GM12878 (cell line): Measurements from ENCODE around the gene TFPI2. TPM values are rescaled to one million over a fixed set of nuclear protein-coding genes. Genes with fewer than 3 reads are reported as not detected.

Experiments used
- ATAC-seq: fragments of 200-7000 bp; cut with Tn5 transposase; 3 replicates; pipeline ENCODE4 v1.9.1; 2020; ENCODE audit warnings: mild to moderate bottlenecking, moderate library complexity
- BruUV-seq: library from RNA; stranded (reverse); fragments of 400-500 nt; replicated peaks from 2 replicates; lab custom pipeline; 2021; lab: Mats Ljungman, UMichigan
- CTCF ChIA-PET: fragments of 300-600 bp; sonication (Branson Sonifier 250); formaldehyde crosslinking; extraction: SDS; loops from one replicate; lab custom pipeline; 2021; ENCODE audit warnings: inconsistent platforms; lab: Yijun Ruan, JAX
- POLR2A ChIA-PET: fragments of 350-600 bp; formaldehyde crosslinking; extraction: SDS; loops from one replicate; lab custom pipeline; 2021; ENCODE audit warnings: inconsistent platforms; lab: Charles Lee
- RAD21 ChIA-PET: fragments of 300-600 bp; sonication (Branson Sonifier 250); formaldehyde crosslinking; loops from one replicate; lab custom pipeline; 2023; ENCODE audit warnings: antibody characterized with exemption; ENCODE audit not compliant: unreplicated experiment; lab: Charles Lee
- SMC1A ChIA-PET: fragments of 300-600 bp; sonication (Branson Sonifier 250); formaldehyde crosslinking; loops from one replicate; lab custom pipeline; 2023; ENCODE audit not compliant: unreplicated experiment, uncharacterized antibody; lab: Charles Lee
- DNase-seq: peaks from one replicate; pipeline ENCODE4 v3.0.0-alpha.2; 2011; ENCODE audit warnings: low read depth, low spot score
- FAIRE-seq: peaks from 3 replicates; lab custom pipeline; 2011; peaks lifted over from hg19 to GRCh38; lab: Jason Lieb, UNC
- H2AFZ ChIP-seq: 2 replicates; pipeline ENCODE4 v1.6.0; 2011; ENCODE audit warnings: low read depth, low read length, control low read depth; ENCODE audit not compliant: control insufficient read depth
- H3K27ac ChIP-seq: 2 replicates; pipeline ENCODE4 v1.5.1; 2011; ENCODE audit warnings: control low read depth; ENCODE audit not compliant: control insufficient read depth, insufficient read depth
- H3K27me3 ChIP-seq, 2 experiments: replicated peaks in 1 of 2; 2 replicates each; pipeline versions ENCODE4 v1.6.0 to v1.6.1; 2011; ENCODE audit warnings: low read length in 1 of 2; ENCODE audit not compliant: control insufficient read depth in 2 of 2, insufficient read depth in 2 of 2
- H3K36me3 ChIP-seq, 2 experiments: 2 replicates each; pipeline ENCODE4 v1.5.1; 2011; ENCODE audit warnings: low read length in 1 of 2; ENCODE audit not compliant: control insufficient read depth in 2 of 2, insufficient read depth in 2 of 2
- H3K4me1 ChIP-seq: 2 replicates; pipeline ENCODE4 v1.6.1; 2011; ENCODE audit warnings: mild to moderate bottlenecking, low read length, moderate library complexity, mixed read lengths; ENCODE audit not compliant: control insufficient read depth, insufficient read depth
- H3K4me2 ChIP-seq: 2 replicates; pipeline ENCODE4 v1.6.0; 2011; ENCODE audit warnings: control low read depth; ENCODE audit not compliant: control insufficient read depth, insufficient read depth
- H3K4me3 ChIP-seq: fragments of 200-600 bp; sonication (generic); 2 replicates; pipeline ENCODE4 v1.5.1; 2016
- H3K79me2 ChIP-seq: 2 replicates; pipeline ENCODE4 v1.6.0; 2011; ENCODE audit warnings: low read length; ENCODE audit not compliant: control insufficient read depth, insufficient read depth
- H3K9ac ChIP-seq: 2 replicates; pipeline ENCODE4 v1.8.0; 2011; ENCODE audit warnings: low read length, control low read depth, mixed read lengths; ENCODE audit not compliant: control insufficient read depth, insufficient read depth
- H3K9me3 ChIP-seq: replicated peaks from 3 replicates; pipeline ENCODE4 v1.5.1; 2011; ENCODE audit warnings: mild to moderate bottlenecking, low read length; ENCODE audit not compliant: control insufficient read depth, insufficient read depth
- H4K20me1 ChIP-seq: 2 replicates; pipeline ENCODE4 v1.6.0; 2011; ENCODE audit not compliant: control insufficient read depth, insufficient read depth
- DPF2 ChIP-seq: fragments of 450-650 bp; IDR thresholded peaks from 2 replicates; pipeline ENCODE4 v1.6.1; 2017; ENCODE audit warnings: mild to moderate bottlenecking
- HDAC6 ChIP-seq: fragments of 200-600 bp; sonication (generic); IDR thresholded peaks from one replicate; pipeline ENCODE4 v1.8.0; 2017; ENCODE audit warnings: antibody characterized with exemption; ENCODE audit not compliant: unreplicated experiment
- IRF4 ChIP-seq: IDR thresholded peaks from 2 replicates; pipeline ENCODE4 v1.6.1; 2011; ENCODE audit warnings: low read depth, low read length
- PML ChIP-seq: IDR thresholded peaks from 2 replicates; pipeline ENCODE4 v1.6.1; 2012; ENCODE audit warnings: low read length, inconsistent platforms
- POLR2A ChIP-seq: IDR thresholded peaks from 2 replicates; pipeline ENCODE4 v1.6.1; 2011; ENCODE audit warnings: low read depth, mild to moderate bottlenecking, low read length
- RELA ChIP-seq: fragments of 450-650 bp; IDR thresholded peaks from 2 replicates; pipeline ENCODE4 v1.8.0; 2014; ENCODE audit warnings: borderline replicate concordance; ENCODE audit not compliant: partially characterized antibody
- SIX5 ChIP-seq: IDR thresholded peaks from 2 replicates; pipeline ENCODE4 v1.6.1; 2011; ENCODE audit warnings: mild to moderate bottlenecking, low read depth, low read length, moderate library complexity; ENCODE audit not compliant: severe bottlenecking
- SMAD5 ChIP-seq: IDR thresholded peaks from 2 replicates; pipeline ENCODE4 v1.6.1; 2016; ENCODE audit warnings: antibody characterized with exemption, low read depth
- in situ Hi-C: fragments of 300-500 bp; cut with MboI; formaldehyde crosslinking; loops from 9 replicates; pipeline ENCODE4 v1.14.3; 2018; ENCODE audit warnings: mixed read lengths
- intact Hi-C: fragments of 100-400 bp; cut with micrococcal nuclease; formaldehyde crosslinking; loops from one replicate; pipeline ENCODE4 v1.14.2; 2022; ENCODE audit not compliant: unreplicated experiment
- polyA plus RNA-seq, 11 experiments: library from polyadenylated mRNA; depleted of rRNA in 4 of 11; unstranded in 6 of 11; stranded (reverse) in 5 of 11; fragments of >200 nt; fragmentation: Nextera tagmentation in 4 of 11; fragmentation: Illumina TruSeq in 1 of 11; extraction: Ambion mirVana in 4 of 11; extraction: Trizol in 1 of 11; gene quantifications; 1 replicate in 1 of 11; 2 replicates in 10 of 11; pipeline versions ENCODE4 v1.2.1 to v1.2.3, GENCODE V29; 2011 to 2016; ENCODE audit warnings: inconsistent platforms in 2 of 11, missing spikeins in 2 of 11, low read depth in 1 of 11
- total RNA-seq, 4 experiments: library from RNA; depleted of rRNA in 3 of 4; stranded (reverse); fragments of >200 nt in 3 of 4; fragmentation: Illumina TruSeq in 1 of 4; extraction: Trizol in 1 of 4; gene quantifications; 2 replicates each; pipeline versions ENCODE4 v1.2.1 to v1.2.3, GENCODE V29; 2013 to 2021
- TF ChIP-seq, protein P1 (sequence below): fragments of 450-650 bp; IDR thresholded peaks from 2 replicates; pipeline ENCODE4 v1.6.1; 2018; ENCODE audit warnings: mild to moderate bottlenecking, low read depth, moderate library complexity; ENCODE audit not compliant: partially characterized antibody
- TF ChIP-seq, protein P2 (sequence below): fragments of 450-650 bp; IDR thresholded peaks from 2 replicates; pipeline ENCODE4 v1.6.1; 2017; ENCODE audit warnings: mild to moderate bottlenecking, moderate library complexity
- TF ChIP-seq, protein P3 (sequence below): IDR thresholded peaks from 2 replicates; pipeline ENCODE4 v1.6.1; 2012; ENCODE audit warnings: low read depth, low read length, improper control_type of control experiment
- TF ChIP-seq, protein P4 (sequence below): fragments of 450-650 bp; conservative IDR thresholded peaks from 2 replicates; pipeline ENCODE4 v1.6.1; 2017; ENCODE audit warnings: mild to moderate bottlenecking, moderate library complexity

TFPI2 gene
- total and polyA plus RNA-seq, 10 of the 15 experiments (the other 5 are each of a cell fraction or from before 2014, with no cell fraction given) = 0.07 to 1.1 (median 0.31) TPM; not detected in 5

DNA sequence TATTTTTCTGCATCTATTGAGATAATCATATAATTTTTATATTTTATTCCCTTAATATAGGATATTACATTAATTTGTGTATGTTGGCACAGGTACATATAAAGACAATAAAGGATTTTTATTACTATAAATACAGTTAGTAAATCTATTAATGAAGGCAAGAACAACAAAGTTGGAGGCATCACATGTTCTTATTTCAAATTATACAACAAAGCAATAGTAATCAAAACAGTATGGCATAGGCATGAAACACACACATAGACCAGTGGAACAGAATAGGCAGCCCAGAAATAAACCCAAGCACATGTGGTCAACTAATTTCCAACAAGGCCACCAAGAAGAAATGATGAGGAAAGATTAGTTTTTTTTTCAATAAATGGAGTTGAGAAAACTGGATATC lies 11.2 kb downstream of the TFPI2 start:
- H3K4me1 ChIP-seq = no peaks in the 10 kb centered on the region
- no peak overlapping the region for H2AFZ ChIP-seq
- no TSS peak for BruUV-seq
- intact Hi-C loops = no loop called here
- H3K4me3 ChIP-seq = no peak overlapping the region
- ChIA-PET CTCF (no interaction called here), POLR2A (no interaction called here), SMC1A (no interaction called here), RAD21 (no interaction called here)
- no peaks in the 10 kb centered on the region for H3K27me3 ChIP-seq
- in situ Hi-C loops = no loop called here
- H3K9ac ChIP-seq = no peak overlapping the region
- no peak for FAIRE-seq
- ATAC-seq = no peak
- H3K79me2 ChIP-seq = no peaks in the 10 kb centered on the region
- no peak for DNase-seq
- TF ChIP-seq SIX5 = no peak
- TF ChIP-seq POLR2A = no peak
- no peak for TF ChIP-seq PML
- TF ChIP-seq RELA = no peak
- TF ChIP-seq, protein P1, sequence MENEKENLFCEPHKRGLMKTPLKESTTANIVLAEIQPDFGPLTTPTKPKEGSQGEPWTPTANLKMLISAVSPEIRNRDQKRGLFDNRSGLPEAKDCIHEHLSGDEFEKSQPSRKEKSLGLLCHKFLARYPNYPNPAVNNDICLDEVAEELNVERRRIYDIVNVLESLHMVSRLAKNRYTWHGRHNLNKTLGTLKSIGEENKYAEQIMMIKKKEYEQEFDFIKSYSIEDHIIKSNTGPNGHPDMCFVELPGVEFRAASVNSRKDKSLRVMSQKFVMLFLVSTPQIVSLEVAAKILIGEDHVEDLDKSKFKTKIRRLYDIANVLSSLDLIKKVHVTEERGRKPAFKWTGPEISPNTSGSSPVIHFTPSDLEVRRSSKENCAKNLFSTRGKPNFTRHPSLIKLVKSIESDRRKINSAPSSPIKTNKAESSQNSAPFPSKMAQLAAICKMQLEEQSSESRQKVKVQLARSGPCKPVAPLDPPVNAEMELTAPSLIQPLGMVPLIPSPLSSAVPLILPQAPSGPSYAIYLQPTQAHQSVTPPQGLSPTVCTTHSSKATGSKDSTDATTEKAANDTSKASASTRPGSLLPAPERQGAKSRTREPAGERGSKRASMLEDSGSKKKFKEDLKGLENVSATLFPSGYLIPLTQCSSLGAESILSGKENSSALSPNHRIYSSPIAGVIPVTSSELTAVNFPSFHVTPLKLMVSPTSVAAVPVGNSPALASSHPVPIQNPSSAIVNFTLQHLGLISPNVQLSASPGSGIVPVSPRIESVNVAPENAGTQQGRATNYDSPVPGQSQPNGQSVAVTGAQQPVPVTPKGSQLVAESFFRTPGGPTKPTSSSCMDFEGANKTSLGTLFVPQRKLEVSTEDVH = no peak
- no peak for TF ChIP-seq HDAC6
- TF ChIP-seq IRF4 = no peak
- TF ChIP-seq, protein P2, sequence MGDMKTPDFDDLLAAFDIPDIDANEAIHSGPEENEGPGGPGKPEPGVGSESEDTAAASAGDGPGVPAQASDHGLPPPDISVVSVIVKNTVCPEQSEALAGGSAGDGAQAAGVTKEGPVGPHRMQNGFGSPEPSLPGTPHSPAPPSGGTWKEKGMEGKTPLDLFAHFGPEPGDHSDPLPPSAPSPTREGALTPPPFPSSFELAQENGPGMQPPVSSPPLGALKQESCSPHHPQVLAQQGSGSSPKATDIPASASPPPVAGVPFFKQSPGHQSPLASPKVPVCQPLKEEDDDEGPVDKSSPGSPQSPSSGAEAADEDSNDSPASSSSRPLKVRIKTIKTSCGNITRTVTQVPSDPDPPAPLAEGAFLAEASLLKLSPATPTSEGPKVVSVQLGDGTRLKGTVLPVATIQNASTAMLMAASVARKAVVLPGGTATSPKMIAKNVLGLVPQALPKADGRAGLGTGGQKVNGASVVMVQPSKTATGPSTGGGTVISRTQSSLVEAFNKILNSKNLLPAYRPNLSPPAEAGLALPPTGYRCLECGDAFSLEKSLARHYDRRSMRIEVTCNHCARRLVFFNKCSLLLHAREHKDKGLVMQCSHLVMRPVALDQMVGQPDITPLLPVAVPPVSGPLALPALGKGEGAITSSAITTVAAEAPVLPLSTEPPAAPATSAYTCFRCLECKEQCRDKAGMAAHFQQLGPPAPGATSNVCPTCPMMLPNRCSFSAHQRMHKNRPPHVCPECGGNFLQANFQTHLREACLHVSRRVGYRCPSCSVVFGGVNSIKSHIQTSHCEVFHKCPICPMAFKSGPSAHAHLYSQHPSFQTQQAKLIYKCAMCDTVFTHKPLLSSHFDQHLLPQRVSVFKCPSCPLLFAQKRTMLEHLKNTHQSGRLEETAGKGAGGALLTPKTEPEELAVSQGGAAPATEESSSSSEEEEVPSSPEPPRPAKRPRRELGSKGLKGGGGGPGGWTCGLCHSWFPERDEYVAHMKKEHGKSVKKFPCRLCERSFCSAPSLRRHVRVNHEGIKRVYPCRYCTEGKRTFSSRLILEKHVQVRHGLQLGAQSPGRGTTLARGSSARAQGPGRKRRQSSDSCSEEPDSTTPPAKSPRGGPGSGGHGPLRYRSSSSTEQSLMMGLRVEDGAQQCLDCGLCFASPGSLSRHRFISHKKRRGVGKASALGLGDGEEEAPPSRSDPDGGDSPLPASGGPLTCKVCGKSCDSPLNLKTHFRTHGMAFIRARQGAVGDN = no peak
- TF ChIP-seq, protein P3, sequence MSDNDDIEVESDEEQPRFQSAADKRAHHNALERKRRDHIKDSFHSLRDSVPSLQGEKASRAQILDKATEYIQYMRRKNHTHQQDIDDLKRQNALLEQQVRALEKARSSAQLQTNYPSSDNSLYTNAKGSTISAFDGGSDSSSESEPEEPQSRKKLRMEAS = no peak
- no peak for TF ChIP-seq DPF2
- no peak for TF ChIP-seq SMAD5
- TF ChIP-seq, protein P4, sequence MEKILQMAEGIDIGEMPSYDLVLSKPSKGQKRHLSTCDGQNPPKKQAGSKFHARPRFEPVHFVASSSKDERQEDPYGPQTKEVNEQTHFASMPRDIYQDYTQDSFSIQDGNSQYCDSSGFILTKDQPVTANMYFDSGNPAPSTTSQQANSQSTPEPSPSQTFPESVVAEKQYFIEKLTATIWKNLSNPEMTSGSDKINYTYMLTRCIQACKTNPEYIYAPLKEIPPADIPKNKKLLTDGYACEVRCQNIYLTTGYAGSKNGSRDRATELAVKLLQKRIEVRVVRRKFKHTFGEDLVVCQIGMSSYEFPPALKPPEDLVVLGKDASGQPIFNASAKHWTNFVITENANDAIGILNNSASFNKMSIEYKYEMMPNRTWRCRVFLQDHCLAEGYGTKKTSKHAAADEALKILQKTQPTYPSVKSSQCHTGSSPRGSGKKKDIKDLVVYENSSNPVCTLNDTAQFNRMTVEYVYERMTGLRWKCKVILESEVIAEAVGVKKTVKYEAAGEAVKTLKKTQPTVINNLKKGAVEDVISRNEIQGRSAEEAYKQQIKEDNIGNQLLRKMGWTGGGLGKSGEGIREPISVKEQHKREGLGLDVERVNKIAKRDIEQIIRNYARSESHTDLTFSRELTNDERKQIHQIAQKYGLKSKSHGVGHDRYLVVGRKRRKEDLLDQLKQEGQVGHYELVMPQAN = no peak
- no peak overlapping the region for H3K4me2 ChIP-seq
- no peak overlapping the region for H3K27ac ChIP-seq
- H3K9me3 ChIP-seq = no peaks in the 10 kb centered on the region
- no peaks in the 10 kb centered on the region for H3K36me3 ChIP-seq
- H4K20me1 ChIP-seq = no peaks in the 10 kb centered on the region
